HT1080 (cell line): Measurements from ENCODE around the gene ASL. TPM values are rescaled to one million over a fixed set of nuclear protein-coding genes. Genes with fewer than 3 reads are reported as not detected.
"Not testable (repeated sequence)": the region's sequence is repeated elsewhere in the genome, so short reads cannot be mapped to it uniquely, and the experiment has no call there.

Experiments used
- DNase-seq: peaks from one replicate; pipeline ENCODE4 v3.0.0-alpha.2; 2015; ENCODE audit warnings: low read depth
- total RNA-seq: library from RNA; depleted of rRNA; stranded (reverse); fragments of >200 nt; shearing (Covaris generic); gene quantifications from 2 replicates; pipeline ENCODE4 v1.2.3, GENCODE V29; 2014; rRNA removed

ASL gene
- total RNA-seq, 1 experiment from 2014 or later = 49.7 TPM

- not testable (repeated sequence) for DNase-seq
These were observed 41.2 kb downstream of the ASL start for GRCh38 chr7:66116680-66117420.

DNA sequence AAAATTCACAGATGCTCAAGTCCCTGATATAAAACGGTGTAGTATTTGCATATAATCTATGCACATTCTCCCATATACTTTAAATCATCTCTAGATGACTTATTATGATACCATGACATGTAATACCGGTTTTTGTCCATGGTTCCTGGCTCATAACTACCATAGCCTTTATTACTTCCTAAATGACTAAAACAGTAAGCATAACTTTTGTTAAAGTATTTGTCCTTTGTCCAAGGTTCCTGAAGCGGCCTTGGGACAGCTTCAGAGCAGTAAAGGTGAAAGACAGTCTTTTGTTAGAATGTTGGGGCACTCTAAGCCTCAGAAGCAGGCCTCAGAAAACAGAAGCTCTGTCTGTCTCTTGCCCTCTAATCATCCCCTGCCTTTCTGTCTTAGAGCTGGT, 43.0 kb downstream of the ASL start:
- no peak for DNase-seq

- DNase-seq = no peak
These were observed 43.7 kb downstream of the ASL start for GRCh38 chr7:66119245-66119850.

- no peak for DNase-seq
These were observed 47.5 kb downstream of the ASL start for GRCh38 chr7:66123175-66123528.

DNA sequence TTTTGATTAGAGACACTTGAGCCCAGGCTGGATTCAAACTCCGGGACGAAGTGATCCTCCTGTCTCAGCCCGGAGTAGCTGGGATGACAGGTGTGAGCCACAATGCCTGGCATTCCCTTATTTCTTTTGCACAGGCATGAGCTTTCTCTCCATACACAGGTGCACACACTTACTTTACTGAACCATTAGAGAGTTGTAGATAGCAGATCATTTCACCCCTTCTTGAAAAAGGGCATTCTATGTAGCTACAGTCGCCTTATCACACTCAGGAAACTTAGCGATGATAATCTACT, 48.9 kb downstream of the ASL start:
- DNase-seq = not testable (repeated sequence)

DNA sequence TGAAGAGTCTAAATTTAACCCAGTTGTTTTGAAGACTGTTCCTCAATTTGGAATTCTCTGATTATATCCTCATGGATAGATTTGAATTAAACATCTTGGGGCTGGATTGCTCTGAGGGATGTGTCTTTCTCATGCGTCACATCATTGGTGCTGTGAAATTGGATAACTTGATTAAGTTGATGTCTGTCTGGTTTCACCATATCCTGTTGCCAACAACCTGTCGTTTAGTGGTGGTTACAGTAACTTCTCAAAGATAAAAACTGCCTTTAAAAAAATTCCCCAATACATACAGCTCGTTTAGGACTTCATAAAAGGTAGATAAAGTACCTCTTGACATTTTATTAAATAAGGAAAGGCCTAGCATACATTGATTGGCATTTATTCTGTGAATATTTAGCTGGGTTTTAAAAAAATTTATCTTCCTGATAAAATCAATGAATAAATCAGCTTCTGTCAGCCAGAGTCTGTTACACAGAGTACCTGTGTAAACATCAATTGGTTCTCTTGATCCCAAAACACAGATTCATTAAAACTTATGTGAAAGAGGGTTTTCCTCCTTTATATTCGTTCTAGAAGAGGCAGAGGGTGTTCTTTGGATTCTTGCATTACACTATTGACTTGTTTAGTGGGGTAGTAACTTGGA, 49.6 kb downstream of the ASL start:
- DNase-seq = no peak

DNA sequence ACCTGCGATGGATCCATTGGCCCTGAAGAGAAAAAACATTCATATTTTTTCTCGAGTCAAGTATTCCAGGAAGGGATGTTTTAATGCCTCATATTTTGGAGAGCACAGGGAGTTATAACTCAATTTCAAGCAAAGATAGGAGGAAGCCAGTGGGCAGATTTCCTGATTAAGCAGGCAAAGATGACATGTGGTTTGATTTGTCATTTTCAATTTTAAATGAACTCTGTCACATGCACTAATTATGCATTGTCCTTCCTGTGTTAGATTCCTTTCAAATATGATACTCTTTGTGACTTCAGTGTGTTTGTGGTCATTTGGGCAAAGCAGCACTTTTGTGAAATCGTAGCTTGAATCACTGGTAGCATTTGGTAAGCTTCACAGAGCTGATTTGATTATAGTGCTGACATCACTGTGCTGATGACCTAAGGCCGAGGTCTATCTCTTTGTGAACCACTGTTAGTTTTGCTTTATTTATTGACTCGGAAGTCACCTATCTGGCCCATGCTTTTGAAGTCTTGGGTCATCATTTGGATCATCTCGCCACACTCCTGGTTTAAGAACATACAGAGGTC, 50.2 kb downstream of the ASL start:
- DNase-seq = not testable (repeated sequence)

- not testable (repeated sequence) for DNase-seq
These were observed 51.6 kb downstream of the ASL start for GRCh38 chr7:66127172-66127571.

- peak; percentile 51 for DNase-seq
These were observed 63.6 kb downstream of the ASL start for GRCh38 chr7:66138994-66139752.

GRCh38 chr7:66140924-66141323, 65.3 kb downstream of the ASL start:
- DNase-seq = no peak

DNA sequence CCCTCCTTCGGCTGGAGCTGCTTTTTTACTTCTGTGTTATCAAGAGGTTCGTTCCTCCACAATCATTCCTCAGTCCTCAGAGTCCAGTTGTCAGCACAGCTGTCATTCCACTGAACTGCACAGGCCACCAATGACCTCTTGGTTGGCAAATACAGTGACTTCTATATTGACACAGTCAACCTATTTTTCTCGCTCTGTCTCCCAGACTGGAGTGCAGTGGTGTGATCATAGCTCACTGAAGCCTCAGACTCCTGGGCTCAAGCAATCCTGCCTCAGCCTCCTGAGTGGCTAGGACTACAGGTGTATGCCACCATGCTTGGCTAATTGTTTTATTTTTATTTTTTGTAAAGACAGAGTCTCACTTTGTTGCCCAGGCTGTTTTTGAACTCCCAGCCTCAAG, 66.7 kb downstream of the ASL start:
- DNase-seq = no peak

- no peak for DNase-seq
These were observed 67.4 kb downstream of the ASL start for GRCh38 chr7:66142996-66143395.

Other genes with a start within 250 kb of the ASL start
- 11.0 and 17.5 TPM in 2 replicates for gene VKORC1L1, start 202.7 kb upstream of the ASL start, total RNA-seq
- 19.2 and 30.1 TPM in 2 replicates for gene GUSB, start 93.6 kb upstream of the ASL start, total RNA-seq
- gene CRCP, start 39.0 kb downstream of the ASL start, total RNA-seq = 24.7 and 30.6 TPM in 2 replicates
- 46.4 and 51.6 TPM in 2 replicates for gene TPST1, start 129.5 kb downstream of the ASL start, total RNA-seq